Spinal cord (tissue), 10 donors: ENCODE data around the gene MORN1. TPM values are rescaled to one million over a fixed set of nuclear protein-coding genes. Genes with fewer than 3 reads are reported as not detected.
A peak's percentile ranks its signal among the peaks of the same experiment; 100 is the strongest.

Experiments
- DNase-seq, 6 donors: peaks; one replicate each; pipeline versions ENCODE4 v3.0.0 to v3.0.0-alpha.2; 2013 to 2015; ENCODE audit warnings: low spot score in 6 of 6, low read depth in 4 of 6
- H3K27ac ChIP-seq: one replicate; pipeline ENCODE4 v1.5.1; 2013; ENCODE audit warnings: low read depth, low read length, control low read depth
- H3K27me3 ChIP-seq: one replicate; pipeline ENCODE4 v1.6.1; 2013; ENCODE audit warnings: low read length; ENCODE audit not compliant: control insufficient read depth, insufficient read depth
- H3K36me3 ChIP-seq: one replicate; pipeline ENCODE4 v1.6.1; 2013; ENCODE audit warnings: low read length; ENCODE audit not compliant: control insufficient read depth, insufficient read depth
- H3K4me1 ChIP-seq: one replicate; pipeline ENCODE4 v1.6.1; 2013; ENCODE audit warnings: low read length; ENCODE audit not compliant: control insufficient read depth, insufficient read depth
- H3K4me3 ChIP-seq: one replicate; pipeline ENCODE4 v1.5.1; 2013; ENCODE audit warnings: low read depth, low read length, control low read depth
- H3K9me3 ChIP-seq: one replicate; pipeline ENCODE4 v1.6.1; 2013; ENCODE audit warnings: low read length; ENCODE audit not compliant: control insufficient read depth, insufficient read depth
- WGBS: methylation state at CpG from one replicate; pipeline ENCODE4 v1.1.5; 2013; ENCODE audit warnings: missing lambda C conversion rate; ENCODE audit not compliant: insufficient coverage; 5-methylcytosine and 5-hydroxymethylcytosine counted together
- polyA plus RNA-seq, 2 donors: library from polyadenylated mRNA; unstranded; fragments of 120-200 nt; gene quantifications; one replicate each; pipeline ENCODE4 v1.2.1, GENCODE V29; 2013; ENCODE audit not compliant: insufficient read length in 2 of 2
- total RNA-seq, 2 donors: library from RNA; depleted of rRNA in 1 of 2; stranded (reverse); fragments of 120-200 nt in 1 of 2; fragments of >200 nt in 1 of 2; gene quantifications; one replicate each; pipeline versions ENCODE4 v1.2.3 to v1.2.4, GENCODE V29; 2013 to 2014
- donor health status: healthy.

The MORN1 gene
- total and polyA plus RNA-seq, 4 donors, result 8.4 to 17.5 (median 12.8) TPM

DNA sequence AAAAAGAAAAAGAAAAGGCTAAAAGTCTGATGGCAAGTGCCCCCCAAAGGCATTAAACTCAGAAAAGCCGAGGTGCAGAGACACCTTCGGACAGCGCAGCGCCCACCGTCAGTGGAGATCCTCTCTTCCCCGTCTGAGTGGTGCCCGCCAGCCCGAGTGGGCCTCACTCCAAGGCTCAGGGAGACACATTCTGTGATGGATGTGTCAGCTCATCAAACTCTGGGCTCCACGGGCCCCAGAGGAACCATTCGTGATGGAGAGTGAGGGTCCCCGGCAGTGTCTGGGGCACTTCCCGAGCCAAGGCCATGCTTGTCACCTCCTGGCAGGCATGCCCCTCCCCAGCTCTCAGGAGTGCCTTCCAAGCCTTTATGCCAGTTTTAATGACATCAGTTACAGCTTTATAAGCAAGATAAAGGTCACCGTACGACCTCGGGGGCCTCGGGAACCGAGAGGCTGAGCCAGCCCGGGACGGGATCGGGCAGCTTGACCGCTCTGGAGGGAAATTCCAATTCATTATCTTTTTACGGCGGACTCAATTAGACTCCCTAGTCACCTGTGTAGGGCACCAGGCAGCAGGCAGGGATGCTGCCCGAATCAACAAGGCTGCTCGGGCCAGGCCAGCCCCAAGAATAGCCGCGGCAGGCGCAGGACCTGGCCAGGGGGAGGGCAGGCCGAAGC lies 49.5 kb downstream of the MORN1 start:
- peak in 1 of 6 donors; percentile 49 for DNase-seq
- peaks cover 14% of the 10 kb centered on the region for H3K36me3 ChIP-seq
- H3K4me1 ChIP-seq, result peaks cover 17% of the 10 kb centered on the region
- no peak overlapping the region for H3K4me3 ChIP-seq
- H3K27me3 ChIP-seq, result no peaks in the 10 kb centered on the region
- H3K27ac ChIP-seq, result no peak overlapping the region
- H3K9me3 ChIP-seq, result no peaks in the 10 kb centered on the region
- 69% methylated on average over 26 of the region's 29 CpGs for WGBS

DNA sequence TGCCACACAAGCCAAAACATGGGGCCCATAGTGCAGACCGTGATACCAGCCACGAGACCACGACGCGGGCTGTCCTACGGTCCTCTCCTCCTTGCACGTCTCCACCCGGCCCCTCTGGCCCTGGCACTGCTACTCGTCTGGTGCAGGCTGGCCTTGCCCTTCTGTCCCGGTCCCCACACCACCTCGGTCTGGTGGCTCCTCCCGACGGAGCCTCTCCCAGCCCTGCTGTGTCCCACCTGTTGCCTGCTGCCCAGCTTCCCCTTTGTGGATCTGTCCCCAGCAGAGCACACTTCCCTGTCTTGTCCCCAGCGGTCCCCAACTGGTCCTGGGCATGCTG lies 50.5 kb downstream of the MORN1 start:
- H3K9me3 ChIP-seq, result no peaks in the 10 kb centered on the region
- H3K27me3 ChIP-seq, result no peaks in the 10 kb centered on the region
- 94% methylated on average over 14 of the region's 14 CpGs for WGBS
- H3K36me3 ChIP-seq, result peaks cover 21% of the 10 kb centered on the region
- peaks cover 22% of the 10 kb centered on the region for H3K4me1 ChIP-seq
- DNase-seq, result no peak
- H3K4me3 ChIP-seq, result no peak overlapping the region
- no peak overlapping the region for H3K27ac ChIP-seq

DNA sequence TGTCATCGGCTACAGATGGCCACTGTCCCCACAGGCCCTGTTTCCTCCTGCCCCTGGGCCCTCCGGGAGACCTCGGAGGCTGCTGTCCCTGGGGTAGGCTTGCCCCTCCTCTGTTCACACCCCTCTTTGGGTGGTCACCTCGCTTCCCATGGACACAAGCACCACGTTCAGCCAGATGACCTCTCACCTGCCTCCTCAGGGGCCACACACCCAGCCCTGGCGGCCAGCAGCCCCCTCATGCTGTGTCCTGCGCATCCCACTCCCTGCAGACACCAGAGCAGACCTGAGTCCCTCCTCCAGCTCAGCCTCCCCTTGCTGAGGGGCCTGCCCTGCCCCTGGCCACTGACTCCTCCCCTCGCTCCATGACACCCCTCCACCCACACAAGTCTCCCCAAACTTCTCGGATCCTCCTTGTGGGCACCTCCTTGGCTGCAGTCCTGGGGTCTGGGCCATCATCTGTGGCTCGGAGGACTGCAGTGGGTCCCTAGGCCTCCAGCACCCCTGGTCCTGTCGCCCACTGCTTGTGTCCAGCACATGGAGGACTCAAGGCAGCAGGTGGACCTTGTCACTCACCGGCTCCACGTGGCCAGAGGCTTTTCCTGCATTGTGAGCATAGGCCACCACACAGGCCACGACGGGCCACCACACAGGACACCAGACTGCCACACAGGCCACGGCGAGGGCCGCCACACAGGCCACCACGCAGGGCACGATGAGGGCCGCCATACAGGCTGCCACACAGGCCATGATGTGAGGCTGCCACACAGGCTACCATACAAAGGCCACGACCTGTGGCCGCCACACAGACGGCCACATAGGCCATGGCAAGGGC lies 51.1 kb downstream of the MORN1 start:
- Histone ChIP-seq H3K4me3 (no peak overlapping the region), H3K4me1 (peaks cover 22% of the 10 kb centered on the region), H3K36me3 (peaks cover 23% of the 10 kb centered on the region), H3K27ac (no peak overlapping the region), H3K9me3 (no peaks in the 10 kb centered on the region), H3K27me3 (no peaks in the 10 kb centered on the region)
- WGBS, result 87% methylated on average over 24 of the region's 24 CpGs
- DNase-seq, result no peak

DNA sequence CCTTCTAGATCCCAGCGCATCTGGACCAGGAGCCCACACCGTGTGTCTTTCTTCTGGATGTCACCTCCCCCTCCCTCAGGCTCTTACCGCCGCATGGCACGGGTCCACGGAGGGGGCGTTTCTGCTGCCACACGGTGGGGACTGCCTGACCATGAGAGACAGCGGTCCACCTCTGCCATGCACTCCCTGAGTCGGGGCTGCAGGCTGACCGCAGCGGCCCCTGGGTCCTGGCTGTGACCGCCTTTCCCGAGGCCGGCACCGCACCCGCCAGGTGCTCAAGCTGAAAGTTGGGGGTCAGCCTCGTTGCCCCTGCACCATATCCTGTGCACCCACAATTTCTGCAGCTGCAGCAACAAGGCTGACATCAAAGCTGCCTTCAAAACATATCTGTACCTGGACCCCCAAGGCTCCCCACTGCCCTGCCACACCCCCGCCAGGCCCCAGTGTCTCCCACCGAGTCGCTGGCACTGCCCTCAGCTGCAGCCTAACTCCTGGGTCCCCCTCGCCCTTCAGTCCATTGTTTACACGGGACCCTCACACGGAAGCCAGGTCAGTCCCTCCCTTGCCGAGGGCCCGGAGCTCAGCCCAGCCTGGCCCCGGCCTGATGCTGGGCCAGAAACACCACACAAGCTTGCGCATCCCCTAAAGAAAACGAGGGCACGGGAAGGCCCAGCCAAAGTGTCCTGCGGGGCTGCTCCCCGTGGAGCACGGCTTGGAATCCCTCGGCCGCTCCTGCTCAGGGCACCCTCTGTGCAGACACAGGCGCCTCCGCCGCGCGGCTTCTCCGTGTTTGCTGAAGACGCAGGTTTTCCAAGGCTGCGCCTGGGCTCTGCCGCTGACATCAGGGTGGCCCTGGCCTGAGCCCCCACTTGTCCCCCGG lies 51.9 kb downstream of the MORN1 start:
- Histone ChIP-seq H3K27ac (no peak overlapping the region), H3K27me3 (no peaks in the 10 kb centered on the region), H3K4me1 (peaks cover 22% of the 10 kb centered on the region), H3K4me3 (no peak overlapping the region), H3K36me3 (peaks cover 23% of the 10 kb centered on the region), H3K9me3 (no peaks in the 10 kb centered on the region)
- 85% methylated on average over 43 of the region's 45 CpGs for WGBS
- DNase-seq, result no peak

DNA sequence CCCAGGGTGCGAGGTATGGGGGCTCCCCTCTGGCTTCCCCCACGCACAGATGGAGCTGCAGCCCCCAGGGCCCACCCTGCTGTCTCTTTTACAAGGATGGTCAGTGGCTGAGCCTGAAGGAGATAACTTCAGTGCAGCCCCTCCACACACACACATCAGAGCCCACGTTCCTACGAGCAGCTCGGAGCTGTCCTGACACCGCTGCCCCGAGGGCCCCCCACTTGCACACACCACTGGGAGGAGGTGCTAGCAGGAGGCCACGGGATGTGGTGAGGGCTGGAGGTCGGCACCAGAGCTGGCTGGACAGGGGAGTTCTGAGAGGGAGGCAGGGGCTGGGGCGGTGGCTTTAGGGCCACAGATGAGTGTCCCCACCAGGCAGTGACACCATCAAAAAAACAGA lies 53.9 kb downstream of the MORN1 start:
- Histone ChIP-seq H3K36me3 (peaks cover 31% of the 10 kb centered on the region), H3K4me1 (peaks cover 14% of the 10 kb centered on the region), H3K27ac (no peak overlapping the region), H3K4me3 (no peak overlapping the region), H3K9me3 (no peaks in the 10 kb centered on the region), H3K27me3 (no peaks in the 10 kb centered on the region)
- DNase-seq, result no peak
- WGBS, result 78% methylated on average over 5 of the region's 10 CpGs

DNA sequence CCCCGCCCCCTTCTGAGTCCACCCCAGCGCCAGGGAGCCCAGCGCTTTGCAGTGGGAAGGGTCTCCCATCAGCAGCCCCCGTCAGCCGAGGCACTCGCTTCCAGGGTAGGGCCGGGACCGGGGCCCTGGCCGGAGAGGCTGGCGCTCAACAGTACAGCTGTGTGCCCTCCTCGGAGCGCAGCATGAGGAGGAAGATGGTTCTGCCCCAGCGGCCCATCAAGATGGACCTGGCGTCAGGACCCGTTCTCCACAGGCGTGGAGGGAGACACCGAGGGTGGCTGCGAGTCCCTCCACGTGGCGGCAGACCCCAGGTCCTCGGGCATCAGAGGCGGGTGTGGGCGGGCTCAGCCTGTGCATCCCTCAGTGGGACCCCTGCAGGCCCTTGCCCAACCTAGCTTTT lies 54.3 kb downstream of the MORN1 start:
- Histone ChIP-seq H3K9me3 (no peaks in the 10 kb centered on the region), H3K27me3 (no peaks in the 10 kb centered on the region), H3K36me3 (peaks cover 33% of the 10 kb centered on the region), H3K27ac (no peak overlapping the region), H3K4me1 (peaks cover 9% of the 10 kb centered on the region), H3K4me3 (no peak overlapping the region)
- DNase-seq, result no peak
- WGBS, result 96% methylated on average over 23 of the region's 23 CpGs

DNA sequence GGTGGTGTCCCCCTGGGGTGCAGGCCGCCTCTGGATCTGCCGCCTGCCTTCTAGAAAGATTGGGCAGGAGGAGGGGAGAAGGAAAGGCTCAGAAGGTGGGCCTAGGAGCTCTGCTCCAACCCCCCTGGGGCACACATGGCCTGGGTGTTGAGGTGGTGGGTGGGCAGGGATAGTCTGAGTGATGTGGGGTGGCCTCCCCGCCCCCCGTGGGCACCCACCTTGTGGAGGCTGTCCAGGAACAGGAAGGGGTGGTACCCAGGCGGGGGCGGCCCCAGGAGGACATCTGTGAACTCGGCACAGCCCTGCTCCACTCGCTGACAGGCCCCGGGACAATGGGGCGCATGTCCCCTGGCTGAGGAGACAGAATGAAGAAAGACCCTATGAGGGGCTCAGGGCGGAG lies 54.9 kb downstream of the MORN1 start:
- Histone ChIP-seq H3K27me3 (no peaks in the 10 kb centered on the region), H3K4me1 (peaks cover 6% of the 10 kb centered on the region), H3K9me3 (no peaks in the 10 kb centered on the region), H3K4me3 (no peak overlapping the region), H3K27ac (no peak overlapping the region), H3K36me3 (peaks cover 33% of the 10 kb centered on the region)
- WGBS, result 88% methylated on average over 11 of the region's 11 CpGs
- no peak for DNase-seq

DNA sequence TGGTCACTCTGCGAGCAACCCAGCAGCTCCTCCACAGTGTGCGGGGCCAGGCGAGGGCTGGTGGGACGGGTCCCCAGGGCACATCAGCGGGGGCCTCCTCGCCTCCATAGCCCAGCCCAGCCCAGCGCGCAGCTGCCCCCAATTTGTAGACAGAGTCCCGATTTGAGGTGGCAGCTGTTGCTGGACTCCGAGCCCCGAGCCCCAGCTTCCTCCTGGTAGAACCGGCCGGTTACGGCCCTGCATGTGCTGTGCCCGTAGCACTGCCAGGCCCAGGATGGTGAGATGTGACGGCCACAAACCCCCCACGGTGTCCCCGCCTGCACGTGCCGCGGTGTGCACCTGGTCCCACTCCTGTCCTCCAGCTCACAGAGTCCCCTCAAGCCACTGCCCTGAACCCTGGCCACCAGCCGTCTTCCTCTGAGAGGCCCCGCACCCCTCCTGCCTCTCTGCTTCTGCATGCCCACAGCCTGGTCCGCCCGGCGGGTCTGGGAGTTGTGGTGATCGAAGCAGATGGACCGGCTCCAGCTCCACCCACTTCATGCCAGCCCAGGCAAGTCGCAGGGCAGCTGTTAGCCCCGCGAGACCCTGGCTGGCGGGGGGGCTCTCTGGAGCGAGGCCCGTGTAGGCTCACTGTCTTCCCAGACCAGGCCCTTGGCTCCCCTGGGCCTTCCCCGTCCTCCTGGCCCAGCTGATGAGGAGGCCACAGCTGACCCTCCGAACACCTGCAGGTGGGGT lies 55.5 kb downstream of the MORN1 start:
- Histone ChIP-seq H3K36me3 (peaks cover 30% of the 10 kb centered on the region), H3K9me3 (no peaks in the 10 kb centered on the region), H3K27me3 (no peaks in the 10 kb centered on the region), H3K4me1 (peaks cover 12% of the 10 kb centered on the region), H3K4me3 (no peak overlapping the region), H3K27ac (no peak overlapping the region)
- no peak for DNase-seq
- 72% methylated on average over 33 of the region's 36 CpGs for WGBS

DNA sequence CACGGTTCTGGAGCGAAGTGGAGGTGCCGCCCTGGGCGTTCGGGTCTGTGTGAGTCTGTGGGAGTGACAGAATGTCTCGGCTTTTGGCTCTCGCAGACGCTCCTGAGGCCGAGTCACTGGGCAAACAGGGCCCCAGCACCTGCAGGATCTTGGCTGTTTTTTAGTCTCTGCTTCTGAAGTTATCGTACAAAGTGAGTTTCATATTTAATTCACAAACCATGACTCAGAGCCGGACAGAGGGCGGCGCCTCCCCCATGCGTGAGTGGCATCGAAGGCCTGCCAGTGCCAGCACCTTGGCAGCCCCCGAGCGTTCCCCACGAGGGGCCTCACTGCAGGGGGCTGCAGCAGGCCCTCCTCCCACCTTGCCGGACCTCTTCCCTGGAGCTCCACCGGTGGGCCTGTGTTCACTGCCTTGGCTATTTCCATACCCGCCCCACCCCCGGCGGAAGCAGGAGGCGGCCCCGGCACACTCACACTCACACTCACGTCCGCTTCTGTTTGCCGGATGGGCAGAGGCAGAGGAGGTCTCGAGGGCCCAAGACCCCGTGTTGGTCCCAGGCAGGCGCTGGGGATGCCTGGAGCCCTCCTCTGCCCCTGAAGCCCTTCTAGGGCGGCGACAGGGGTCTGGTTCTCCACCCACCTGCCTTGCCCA lies 56.3 kb downstream of the MORN1 start:
- Histone ChIP-seq H3K27me3 (no peaks in the 10 kb centered on the region), H3K4me3 (no peak overlapping the region), H3K36me3 (peaks cover 29% of the 10 kb centered on the region), H3K27ac (no peak overlapping the region), H3K9me3 (no peaks in the 10 kb centered on the region), H3K4me1 (peaks cover 21% of the 10 kb centered on the region)
- 74% methylated on average over 33 of the region's 33 CpGs for WGBS
- no peak for DNase-seq
